Ovary (tissue), 3 donors: ENCODE results near the gene PRXL2B.
"Not testable (repeated sequence)": the region's sequence is repeated elsewhere in the genome, so short reads cannot be mapped to it uniquely, and the experiment has no call there.

Source experiments
- CTCF ChIP-seq, 3 donors: fragments of 450-650 bp in 2 of 3; fragments of 200-600 bp in 1 of 3; IDR thresholded peaks; one replicate each; pipeline versions ENCODE4 v1.5.1 to v1.8.0; 2016 to 2022; ENCODE audit warnings: antibody characterized with exemption in 3 of 3, mild to moderate bottlenecking in 1 of 3
- EP300 ChIP-seq: sonication (generic); formaldehyde crosslinking; IDR thresholded peaks from one replicate; pipeline ENCODE4 v1.6.1; 2017; ENCODE audit warnings: antibody characterized with exemption
- POLR2A ChIP-seq: fragments of 450-650 bp; IDR thresholded peaks from one replicate; pipeline ENCODE4 v1.6.1; 2017; ENCODE audit warnings: antibody characterized with exemption, mild to moderate bottlenecking, moderate library complexity
- donor health status: DM: no; HTN: no; CAD: no.

- TF ChIP-seq CTCF (IDR thresholded peaks at IDR 0.05); POLR2A; EP300: not testable (repeated sequence)
Observed at GRCh38 chr1:2577565-2578075, 9.0 kb upstream of the PRXL2B start.
